Measurements from ENCODE around the gene SMIM21. TPM values are rescaled to one million over a fixed set of nuclear protein-coding genes. Genes with fewer than 3 reads are reported as not detected.

The SMIM21 gene
- total and polyA plus RNA-seq, 2 of the 8 experiments (the other 6 are each of a cell fraction or from before 2014, with no cell fraction given) = not detected

DNA sequence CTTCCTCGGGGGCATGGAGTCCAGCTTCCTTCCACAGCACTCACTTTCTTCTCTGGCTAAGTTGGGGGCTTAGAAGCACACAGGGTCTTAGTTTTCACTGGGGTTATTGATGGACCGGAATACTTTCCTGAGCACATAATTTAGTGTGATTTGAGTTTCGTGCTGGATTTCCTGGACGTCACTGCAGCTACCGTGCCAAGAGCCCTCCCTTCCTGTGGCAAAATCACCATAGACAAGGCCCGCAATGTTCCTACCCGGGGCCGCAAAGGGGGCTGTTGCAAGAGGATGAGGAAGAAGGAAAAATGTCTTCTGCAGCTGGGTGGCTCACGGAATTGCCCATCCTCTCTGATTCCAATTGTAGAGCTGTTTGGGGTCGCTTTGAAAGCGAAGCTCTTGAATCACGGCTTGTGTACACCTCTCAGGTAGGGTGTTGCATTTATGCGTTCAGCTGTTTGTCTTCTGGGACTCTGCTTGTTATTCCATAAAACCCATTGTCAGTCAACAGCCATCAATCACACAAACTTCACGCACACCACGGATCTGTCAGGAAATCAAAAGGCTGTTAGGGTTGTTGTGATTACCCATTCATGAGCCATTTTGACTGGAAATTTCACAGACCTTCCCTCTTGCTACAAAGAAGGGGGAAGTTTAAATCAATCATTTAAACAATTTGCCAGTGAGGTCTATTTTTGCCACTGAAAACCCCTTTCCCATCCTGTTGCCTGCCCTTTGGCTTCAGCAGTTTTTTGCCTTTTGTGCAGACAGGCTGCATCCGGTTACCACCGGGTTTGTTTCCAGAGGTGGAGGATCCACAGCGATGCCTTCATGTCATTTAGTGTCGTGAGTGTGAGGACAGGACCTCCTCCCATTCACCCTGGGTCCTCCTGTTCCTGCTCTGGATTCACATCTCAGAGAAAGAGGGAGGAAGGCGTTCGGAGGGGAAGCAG lies 36.0 kb downstream of the SMIM21 start:
- H2AFZ ChIP-seq (ENCODE audit: low read length) = no peak overlapping the region
- H3K36me3 ChIP-seq (ENCODE audit: control insufficient read depth in 2 of 4, insufficient read depth in 4 of 4, low read length in 3 of 4) = no peaks in the 10 kb centered on the region
- no peak overlapping the region for H4K91ac ChIP-seq (replicated peaks; ENCODE audit: insufficient read length, low read length)
- CTCF ChIA-PET (ENCODE audit: partially characterized antibody) = interaction anchor here (0.6 to 1.3 kb wide), 4 partner anchors 9 to 862 kb away, joined by 3 to 4 read pairs (median 3); no protein-coding TSS in a partner anchor
- no peak overlapping the region for H2BK20ac ChIP-seq (ENCODE audit: low read length)
- no peak overlapping the region for H2BK12ac ChIP-seq (ENCODE audit: low read depth, low read length)
- H3K9me3 ChIP-seq (ENCODE audit: insufficient read depth in 2 of 2, low read depth in 1 of 2, low read length in 1 of 2) = no peaks in the 10 kb centered on the region
- H3K4me1 ChIP-seq (replicated peaks in 1 of 4; ENCODE audit: control insufficient read depth in 3 of 4, insufficient read depth in 4 of 4, low read length in 3 of 4) = no peaks in the 10 kb centered on the region
- H3K18ac ChIP-seq (ENCODE audit: extremely low read depth, low read length) = no peak overlapping the region
- H3K4me3 ChIP-seq (ENCODE audit: extremely low read depth in 1 of 4, insufficient read depth in 2 of 4, low read depth in 3 of 4, low read length in 4 of 4) = no peak overlapping the region
- no peak overlapping the region for H3K27ac ChIP-seq (ENCODE audit: low read depth, low read length)
- no peak overlapping the region for H3K9ac ChIP-seq (replicated peaks in 1 of 4; ENCODE audit: extremely low read depth in 1 of 4, low read depth in 3 of 4, low read length in 3 of 4)
- H4K5ac ChIP-seq (ENCODE audit: insufficient read length, low read depth, low read length) = no peak overlapping the region
- H3K14ac ChIP-seq (ENCODE audit: insufficient read length) = no peak overlapping the region
- no peak overlapping the region for H2BK120ac ChIP-seq (replicated peaks; ENCODE audit: low read depth, low read length)
- H2AK5ac ChIP-seq (ENCODE audit: low read depth, low read length) = no peak overlapping the region
- no peaks in the 10 kb centered on the region for H3K27me3 ChIP-seq (replicated peaks in 1 of 4; ENCODE audit: control insufficient read depth in 3 of 4, extremely low read depth in 1 of 4, insufficient read depth in 3 of 4, low read length in 3 of 4)
- H3K56ac ChIP-seq (replicated peaks; ENCODE audit: insufficient read length, low read depth, low read length) = no peak overlapping the region
- no peaks in the 10 kb centered on the region for H3K79me1 ChIP-seq (ENCODE audit: low read depth, low read length)
- POLR2A ChIA-PET (ENCODE audit: partially characterized antibody) = no interaction called here
- DNase-seq (ENCODE audit: low read depth in 1 of 2, low spot score in 2 of 2) (no peak), FAIRE-seq (no peak)
- H2BK5ac ChIP-seq (ENCODE audit: low read depth, low read length) = no peak overlapping the region
- H3K23me2 ChIP-seq (ENCODE audit: low read depth, low read length) = no peaks in the 10 kb centered on the region
- H4K8ac ChIP-seq (ENCODE audit: extremely low read depth, insufficient read depth, low read length) = no peak overlapping the region
- H4K20me1 ChIP-seq (replicated peaks in 1 of 2; ENCODE audit: control insufficient read depth in 1 of 2, insufficient read depth in 2 of 2, low read length in 2 of 2) = no peaks in the 10 kb centered on the region
- no peak overlapping the region for H3K4ac ChIP-seq (replicated peaks; ENCODE audit: insufficient read length, low read depth, low read length)
- H2BK15ac ChIP-seq (ENCODE audit: low read length) = no peak overlapping the region
- no peak overlapping the region for H3K4me2 ChIP-seq (ENCODE audit: insufficient read depth in 1 of 2, low read depth in 2 of 2, low read length in 2 of 2)
- WGBS, 2 experiments (ENCODE audit: extremely low coverage in 1 of 2, insufficient coverage in 1 of 2, insufficient read length in 1 of 2, insufficient replicate concordance in 2 of 2, low coverage in 1 of 2, low lambda C conversion rate in 2 of 2, missing lambda C conversion rate in 1 of 2) = 86% methylated on average over 21 of the region's 21 CpGs; no CpG with 5 or more reads in 1 of the 2 experiments
- no peaks in the 10 kb centered on the region for H3K79me2 ChIP-seq (ENCODE audit: control insufficient read depth in 1 of 2, insufficient read depth in 2 of 2, low read length in 2 of 2)
- no peak overlapping the region for H3K23ac ChIP-seq (ENCODE audit: insufficient read length)
- TF ChIP-seq, protein P1, sequence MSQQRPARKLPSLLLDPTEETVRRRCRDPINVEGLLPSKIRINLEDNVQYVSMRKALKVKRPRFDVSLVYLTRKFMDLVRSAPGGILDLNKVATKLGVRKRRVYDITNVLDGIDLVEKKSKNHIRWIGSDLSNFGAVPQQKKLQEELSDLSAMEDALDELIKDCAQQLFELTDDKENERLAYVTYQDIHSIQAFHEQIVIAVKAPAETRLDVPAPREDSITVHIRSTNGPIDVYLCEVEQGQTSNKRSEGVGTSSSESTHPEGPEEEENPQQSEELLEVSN (IDR thresholded peaks at IDR 0.05) = no peak
- TF ChIP-seq POLR2AphosphoS5 (IDR thresholded peaks at IDR 0.05; ENCODE audit: low read depth, low read length) (no peak), CREB1 (IDR thresholded peaks at IDR 0.05) (no peak), ZNF274 (IDR thresholded peaks at IDR 0.05; ENCODE audit: borderline replicate concordance, extremely low read depth, low read length) (no peak), KDM4A (IDR thresholded peaks at IDR 0.05; ENCODE audit: low read depth, low read length, severe bottlenecking) (no peak), RFX5 (IDR thresholded peaks at IDR 0.05; ENCODE audit: borderline replicate concordance, low read depth, low read length) (no peak), RAD21 (IDR thresholded peaks at IDR 0.05 in 1 of 2, conservative IDR thresholded peaks at IDR 0.05 in 1 of 2; ENCODE audit: low read depth in 2 of 2, low read length in 2 of 2) (no peak), CHD2 (IDR thresholded peaks at IDR 0.05; ENCODE audit: low read length) (no peak), HDAC6 (IDR thresholded peaks at IDR 0.05; ENCODE audit: low read depth, low read length) (no peak), TEAD4 (IDR thresholded peaks at IDR 0.05; ENCODE audit: low read depth, low read length) (no peak), SP4 (IDR thresholded peaks at IDR 0.05; ENCODE audit: low read length) (no peak)
